GM12878 (cell line): ENCODE results near the gene ARHGEF1. TPM values are rescaled to one million over a fixed set of nuclear protein-coding genes. Genes with fewer than 3 reads are reported as not detected.
A peak's percentile ranks its signal among the peaks of the same experiment; 100 is the strongest.

ENCODE experiments used
- ATAC-seq: fragments of 200-7000 bp; cut with Tn5 transposase; 3 replicates; pipeline ENCODE4 v1.9.1; 2020; ENCODE audit warnings: mild to moderate bottlenecking, moderate library complexity
- BruUV-seq: library from RNA; stranded (reverse); fragments of 400-500 nt; replicated peaks from 2 replicates; lab custom pipeline; 2021; lab: Mats Ljungman, UMichigan
- CTCF ChIA-PET: fragments of 300-600 bp; sonication (Branson Sonifier 250); formaldehyde crosslinking; extraction: SDS; loops from one replicate; lab custom pipeline; 2021; ENCODE audit warnings: inconsistent platforms; lab: Yijun Ruan, JAX
- POLR2A ChIA-PET: fragments of 350-600 bp; formaldehyde crosslinking; extraction: SDS; loops from one replicate; lab custom pipeline; 2021; ENCODE audit warnings: inconsistent platforms; lab: Charles Lee
- RAD21 ChIA-PET: fragments of 300-600 bp; sonication (Branson Sonifier 250); formaldehyde crosslinking; loops from one replicate; lab custom pipeline; 2023; ENCODE audit warnings: antibody characterized with exemption; ENCODE audit not compliant: unreplicated experiment; lab: Charles Lee
- SMC1A ChIA-PET: fragments of 300-600 bp; sonication (Branson Sonifier 250); formaldehyde crosslinking; loops from one replicate; lab custom pipeline; 2023; ENCODE audit not compliant: unreplicated experiment, uncharacterized antibody; lab: Charles Lee
- DNase-seq: peaks from one replicate; pipeline ENCODE4 v3.0.0-alpha.2; 2011; ENCODE audit warnings: low read depth, low spot score
- FAIRE-seq: peaks from 3 replicates; lab custom pipeline; 2011; peaks lifted over from hg19 to GRCh38; lab: Jason Lieb, UNC
- H2AFZ ChIP-seq: 2 replicates; pipeline ENCODE4 v1.6.0; 2011; ENCODE audit warnings: low read depth, low read length, control low read depth; ENCODE audit not compliant: control insufficient read depth
- H3K27ac ChIP-seq: 2 replicates; pipeline ENCODE4 v1.5.1; 2011; ENCODE audit warnings: control low read depth; ENCODE audit not compliant: control insufficient read depth, insufficient read depth
- H3K27me3 ChIP-seq, 2 experiments: replicated peaks in 1 of 2; 2 replicates each; pipeline versions ENCODE4 v1.6.0 to v1.6.1; 2011; ENCODE audit warnings: low read length in 1 of 2; ENCODE audit not compliant: control insufficient read depth in 2 of 2, insufficient read depth in 2 of 2
- H3K36me3 ChIP-seq, 2 experiments: 2 replicates each; pipeline ENCODE4 v1.5.1; 2011; ENCODE audit warnings: low read length in 1 of 2; ENCODE audit not compliant: control insufficient read depth in 2 of 2, insufficient read depth in 2 of 2
- H3K4me1 ChIP-seq: 2 replicates; pipeline ENCODE4 v1.6.1; 2011; ENCODE audit warnings: mild to moderate bottlenecking, low read length, moderate library complexity, mixed read lengths; ENCODE audit not compliant: control insufficient read depth, insufficient read depth
- H3K4me2 ChIP-seq: 2 replicates; pipeline ENCODE4 v1.6.0; 2011; ENCODE audit warnings: control low read depth; ENCODE audit not compliant: control insufficient read depth, insufficient read depth
- H3K4me3 ChIP-seq: fragments of 200-600 bp; sonication (generic); 2 replicates; pipeline ENCODE4 v1.5.1; 2016
- H3K79me2 ChIP-seq: 2 replicates; pipeline ENCODE4 v1.6.0; 2011; ENCODE audit warnings: low read length; ENCODE audit not compliant: control insufficient read depth, insufficient read depth
- H3K9ac ChIP-seq: 2 replicates; pipeline ENCODE4 v1.8.0; 2011; ENCODE audit warnings: low read length, control low read depth, mixed read lengths; ENCODE audit not compliant: control insufficient read depth, insufficient read depth
- H3K9me3 ChIP-seq: replicated peaks from 3 replicates; pipeline ENCODE4 v1.5.1; 2011; ENCODE audit warnings: mild to moderate bottlenecking, low read length; ENCODE audit not compliant: control insufficient read depth, insufficient read depth
- H4K20me1 ChIP-seq: 2 replicates; pipeline ENCODE4 v1.6.0; 2011; ENCODE audit not compliant: control insufficient read depth, insufficient read depth
- BMI1 ChIP-seq: fragments of 450-650 bp; IDR thresholded peaks from 2 replicates; pipeline ENCODE4 v1.6.1; 2016; ENCODE audit warnings: mild to moderate bottlenecking, moderate library complexity, borderline replicate concordance
- DPF2 ChIP-seq: fragments of 450-650 bp; IDR thresholded peaks from 2 replicates; pipeline ENCODE4 v1.6.1; 2017; ENCODE audit warnings: mild to moderate bottlenecking
- GATAD2B ChIP-seq: fragments of 450-650 bp; conservative IDR thresholded peaks from 2 replicates; pipeline ENCODE4 v1.6.1; 2017; ENCODE audit warnings: low read depth, mild to moderate bottlenecking, moderate library complexity
- NFIC ChIP-seq: IDR thresholded peaks from 2 replicates; pipeline ENCODE4 v1.6.1; 2012; ENCODE audit warnings: low read depth, mild to moderate bottlenecking, inconsistent platforms, low read length, moderate library complexity
- NRF1 ChIP-seq: conservative IDR thresholded peaks from 2 replicates; pipeline ENCODE4 v1.6.1; 2011; ENCODE audit warnings: mild to moderate bottlenecking, low read depth, low read length, improper control_type of control experiment
- TBL1XR1 ChIP-seq: IDR thresholded peaks from 2 replicates; pipeline ENCODE4 v1.6.1; 2012; ENCODE audit warnings: low read depth, low read length, improper control_type of control experiment
- ZNF217 ChIP-seq: fragments of 450-650 bp; IDR thresholded peaks from 2 replicates; pipeline ENCODE4 v1.6.1; 2017; ENCODE audit warnings: antibody characterized with exemption, mild to moderate bottlenecking
- ZSCAN29 ChIP-seq: fragments of 450-650 bp; IDR thresholded peaks from 2 replicates; pipeline ENCODE4 v1.6.1; 2017; ENCODE audit warnings: mild to moderate bottlenecking, moderate library complexity
- WGBS: methylation state at CpG from one replicate; pipeline ENCODE4 v1.1.6; 2016; ENCODE audit warnings: low lambda C conversion rate; ENCODE audit not compliant: insufficient replicate concordance, insufficient coverage; ENCODE audit errors: missing lambda C conversion rate; 5-methylcytosine and 5-hydroxymethylcytosine counted together
- in situ Hi-C: fragments of 300-500 bp; cut with MboI; formaldehyde crosslinking; loops from 9 replicates; pipeline ENCODE4 v1.14.3; 2018; ENCODE audit warnings: mixed read lengths
- intact Hi-C: fragments of 100-400 bp; cut with micrococcal nuclease; formaldehyde crosslinking; loops from one replicate; pipeline ENCODE4 v1.14.2; 2022; ENCODE audit not compliant: unreplicated experiment
- polyA plus RNA-seq, 11 experiments: library from polyadenylated mRNA; depleted of rRNA in 4 of 11; unstranded in 6 of 11; stranded (reverse) in 5 of 11; fragments of >200 nt; fragmentation: Nextera tagmentation in 4 of 11; fragmentation: Illumina TruSeq in 1 of 11; extraction: Ambion mirVana in 4 of 11; extraction: Trizol in 1 of 11; gene quantifications; 1 replicate in 1 of 11; 2 replicates in 10 of 11; pipeline versions ENCODE4 v1.2.1 to v1.2.3, GENCODE V29; 2011 to 2016; ENCODE audit warnings: inconsistent platforms in 2 of 11, missing spikeins in 2 of 11, low read depth in 1 of 11
- total RNA-seq, 4 experiments: library from RNA; depleted of rRNA in 3 of 4; stranded (reverse); fragments of >200 nt in 3 of 4; fragmentation: Illumina TruSeq in 1 of 4; extraction: Trizol in 1 of 4; gene quantifications; 2 replicates each; pipeline versions ENCODE4 v1.2.1 to v1.2.3, GENCODE V29; 2013 to 2021
- TF ChIP-seq, protein P1 (sequence below): fragments of 450-650 bp; IDR thresholded peaks from 2 replicates; pipeline ENCODE4 v1.6.1; 2016; ENCODE audit warnings: mild to moderate bottlenecking
- TF ChIP-seq, protein P2 (sequence below): IDR thresholded peaks from 2 replicates; pipeline ENCODE4 v1.6.1; 2012; ENCODE audit warnings: low read depth, low read length, improper control_type of control experiment
- TF ChIP-seq, protein P3 (sequence below): IDR thresholded peaks from 2 replicates; pipeline ENCODE4 v1.6.1; 2012; ENCODE audit warnings: improper control_type of control experiment, low read depth, low read length; ENCODE audit not compliant: insufficient replicate concordance
- TF ChIP-seq, protein P4 (sequence below): fragments of 450-650 bp; IDR thresholded peaks from 2 replicates; pipeline ENCODE4 v1.6.1; 2017; ENCODE audit warnings: borderline replicate concordance

The ARHGEF1 gene
- total and polyA plus RNA-seq, 10 of the 15 experiments (the other 5 are each of a cell fraction or from before 2014, with no cell fraction given), result 1.2 to 207 (median 53.9) TPM

DNA sequence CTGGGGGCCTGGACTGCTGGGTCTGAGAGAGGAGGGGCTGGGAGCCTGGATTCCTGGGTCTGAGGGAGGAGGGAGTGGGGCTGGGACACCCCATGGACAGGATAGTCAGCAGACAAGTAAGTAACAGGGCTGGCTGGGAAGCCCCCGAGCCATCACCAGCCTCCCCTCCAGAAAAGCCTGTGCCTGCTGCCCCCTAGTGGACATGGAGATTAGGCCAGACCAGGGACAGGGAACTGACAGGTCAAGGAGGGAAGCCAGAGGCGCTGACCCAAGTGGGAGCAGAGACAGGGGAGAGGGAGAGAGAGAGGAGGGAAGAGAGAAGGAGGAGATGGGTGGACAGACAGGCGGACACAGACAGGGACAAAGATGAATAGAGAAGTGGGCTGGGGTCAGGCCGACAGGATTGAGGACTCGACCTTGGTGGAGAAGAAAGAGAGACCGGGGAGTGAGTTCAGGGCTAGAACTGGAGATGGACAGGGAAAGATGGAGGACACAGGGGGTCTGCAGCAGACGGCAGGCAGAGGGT lies 51.9 kb downstream of the ARHGEF1 start:
- no peaks in the 10 kb centered on the region for H3K36me3 ChIP-seq
- in situ Hi-C loops, result loop anchor here (25.0 kb wide), 1 partner anchor 1827 kb away; the partner anchor contains the start of gene SMG9
- 32% methylated on average over 7 of the region's 7 CpGs for WGBS
- no peaks in the 10 kb centered on the region for H4K20me1 ChIP-seq
- POLR2A ChIA-PET, result interaction anchor here (0.9 to 1.0 kb wide), 2 partner anchors 62 to 69 kb away, joined by 5 to 8 read pairs; no protein-coding TSS in a partner anchor
- SMC1A ChIA-PET, result interaction anchor here (0.6 to 1.3 kb wide), 2 partner anchors 59 to 62 kb away, joined by 3 to 13 read pairs; no protein-coding TSS in a partner anchor
- no peak overlapping the region for H3K9ac ChIP-seq
- H3K79me2 ChIP-seq, result no peaks in the 10 kb centered on the region
- H3K4me2 ChIP-seq, result 0 out of 2 replicates have a peak overlapping the region, but pooled peaks have one; percentile 17
- RAD21 ChIA-PET, result interaction anchor here (0.6 to 1.5 kb wide), 5 partner anchors 14 to 308 kb away, joined by 3 to 11 read pairs (median 7); partner anchors contain the start of gene RPS19
- peaks cover 23% of the 10 kb centered on the region for H3K4me1 ChIP-seq
- ATAC-seq (peak; percentile 93), DNase-seq (no peak), FAIRE-seq (peak; percentile 18)
- no TSS peak for BruUV-seq
- CTCF ChIA-PET, result interaction anchor here (0.9 to 1.7 kb wide), 4 partner anchors 24 to 75 kb away, joined by 4 to 12 read pairs (median 12); partner anchors contain the start of gene RPS19
- peaks cover 0 to 6% of the 10 kb centered on the region in 2 experiments for H3K27me3 ChIP-seq
- H2AFZ ChIP-seq, result no peak overlapping the region
- no peak overlapping the region for H3K27ac ChIP-seq
- H3K4me3 ChIP-seq, result no peak overlapping the region
- H3K9me3 ChIP-seq, result no peaks in the 10 kb centered on the region
- intact Hi-C loops, result loop anchor here (1.0 to 2.0 kb wide), 3 partner anchors 16 to 62 kb away; no protein-coding TSS in a partner anchor
- TF ChIP-seq BMI1 (no peak), DPF2 (no peak), GATAD2B (no peak), ZNF217 (no peak), TBL1XR1 (no peak), NRF1 (no peak), ZSCAN29 (no peak), NFIC (no peak)
- TF ChIP-seq, protein P1, sequence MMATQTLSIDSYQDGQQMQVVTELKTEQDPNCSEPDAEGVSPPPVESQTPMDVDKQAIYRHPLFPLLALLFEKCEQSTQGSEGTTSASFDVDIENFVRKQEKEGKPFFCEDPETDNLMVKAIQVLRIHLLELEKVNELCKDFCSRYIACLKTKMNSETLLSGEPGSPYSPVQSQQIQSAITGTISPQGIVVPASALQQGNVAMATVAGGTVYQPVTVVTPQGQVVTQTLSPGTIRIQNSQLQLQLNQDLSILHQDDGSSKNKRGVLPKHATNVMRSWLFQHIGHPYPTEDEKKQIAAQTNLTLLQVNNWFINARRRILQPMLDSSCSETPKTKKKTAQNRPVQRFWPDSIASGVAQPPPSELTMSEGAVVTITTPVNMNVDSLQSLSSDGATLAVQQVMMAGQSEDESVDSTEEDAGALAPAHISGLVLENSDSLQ, result peak; percentile 57
- TF ChIP-seq, protein P2, sequence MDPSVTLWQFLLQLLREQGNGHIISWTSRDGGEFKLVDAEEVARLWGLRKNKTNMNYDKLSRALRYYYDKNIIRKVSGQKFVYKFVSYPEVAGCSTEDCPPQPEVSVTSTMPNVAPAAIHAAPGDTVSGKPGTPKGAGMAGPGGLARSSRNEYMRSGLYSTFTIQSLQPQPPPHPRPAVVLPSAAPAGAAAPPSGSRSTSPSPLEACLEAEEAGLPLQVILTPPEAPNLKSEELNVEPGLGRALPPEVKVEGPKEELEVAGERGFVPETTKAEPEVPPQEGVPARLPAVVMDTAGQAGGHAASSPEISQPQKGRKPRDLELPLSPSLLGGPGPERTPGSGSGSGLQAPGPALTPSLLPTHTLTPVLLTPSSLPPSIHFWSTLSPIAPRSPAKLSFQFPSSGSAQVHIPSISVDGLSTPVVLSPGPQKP, result no peak
- TF ChIP-seq, protein P3, sequence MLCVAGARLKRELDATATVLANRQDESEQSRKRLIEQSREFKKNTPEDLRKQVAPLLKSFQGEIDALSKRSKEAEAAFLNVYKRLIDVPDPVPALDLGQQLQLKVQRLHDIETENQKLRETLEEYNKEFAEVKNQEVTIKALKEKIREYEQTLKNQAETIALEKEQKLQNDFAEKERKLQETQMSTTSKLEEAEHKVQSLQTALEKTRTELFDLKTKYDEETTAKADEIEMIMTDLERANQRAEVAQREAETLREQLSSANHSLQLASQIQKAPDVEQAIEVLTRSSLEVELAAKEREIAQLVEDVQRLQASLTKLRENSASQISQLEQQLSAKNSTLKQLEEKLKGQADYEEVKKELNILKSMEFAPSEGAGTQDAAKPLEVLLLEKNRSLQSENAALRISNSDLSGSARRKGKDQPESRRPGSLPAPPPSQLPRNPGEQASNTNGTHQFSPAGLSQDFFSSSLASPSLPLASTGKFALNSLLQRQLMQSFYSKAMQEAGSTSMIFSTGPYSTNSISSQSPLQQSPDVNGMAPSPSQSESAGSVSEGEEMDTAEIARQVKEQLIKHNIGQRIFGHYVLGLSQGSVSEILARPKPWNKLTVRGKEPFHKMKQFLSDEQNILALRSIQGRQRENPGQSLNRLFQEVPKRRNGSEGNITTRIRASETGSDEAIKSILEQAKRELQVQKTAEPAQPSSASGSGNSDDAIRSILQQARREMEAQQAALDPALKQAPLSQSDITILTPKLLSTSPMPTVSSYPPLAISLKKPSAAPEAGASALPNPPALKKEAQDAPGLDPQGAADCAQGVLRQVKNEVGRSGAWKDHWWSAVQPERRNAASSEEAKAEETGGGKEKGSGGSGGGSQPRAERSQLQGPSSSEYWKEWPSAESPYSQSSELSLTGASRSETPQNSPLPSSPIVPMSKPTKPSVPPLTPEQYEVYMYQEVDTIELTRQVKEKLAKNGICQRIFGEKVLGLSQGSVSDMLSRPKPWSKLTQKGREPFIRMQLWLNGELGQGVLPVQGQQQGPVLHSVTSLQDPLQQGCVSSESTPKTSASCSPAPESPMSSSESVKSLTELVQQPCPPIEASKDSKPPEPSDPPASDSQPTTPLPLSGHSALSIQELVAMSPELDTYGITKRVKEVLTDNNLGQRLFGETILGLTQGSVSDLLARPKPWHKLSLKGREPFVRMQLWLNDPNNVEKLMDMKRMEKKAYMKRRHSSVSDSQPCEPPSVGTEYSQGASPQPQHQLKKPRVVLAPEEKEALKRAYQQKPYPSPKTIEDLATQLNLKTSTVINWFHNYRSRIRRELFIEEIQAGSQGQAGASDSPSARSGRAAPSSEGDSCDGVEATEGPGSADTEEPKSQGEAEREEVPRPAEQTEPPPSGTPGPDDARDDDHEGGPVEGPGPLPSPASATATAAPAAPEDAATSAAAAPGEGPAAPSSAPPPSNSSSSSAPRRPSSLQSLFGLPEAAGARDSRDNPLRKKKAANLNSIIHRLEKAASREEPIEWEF, result no peak
- TF ChIP-seq, protein P4, sequence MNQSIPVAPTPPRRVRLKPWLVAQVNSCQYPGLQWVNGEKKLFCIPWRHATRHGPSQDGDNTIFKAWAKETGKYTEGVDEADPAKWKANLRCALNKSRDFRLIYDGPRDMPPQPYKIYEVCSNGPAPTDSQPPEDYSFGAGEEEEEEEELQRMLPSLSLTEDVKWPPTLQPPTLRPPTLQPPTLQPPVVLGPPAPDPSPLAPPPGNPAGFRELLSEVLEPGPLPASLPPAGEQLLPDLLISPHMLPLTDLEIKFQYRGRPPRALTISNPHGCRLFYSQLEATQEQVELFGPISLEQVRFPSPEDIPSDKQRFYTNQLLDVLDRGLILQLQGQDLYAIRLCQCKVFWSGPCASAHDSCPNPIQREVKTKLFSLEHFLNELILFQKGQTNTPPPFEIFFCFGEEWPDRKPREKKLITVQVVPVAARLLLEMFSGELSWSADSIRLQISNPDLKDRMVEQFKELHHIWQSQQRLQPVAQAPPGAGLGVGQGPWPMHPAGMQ, result no peak
